NCI-H2107 (cell line): Measurements from ENCODE around the gene MYCN.
"Not testable (repeated sequence)": the region's sequence is repeated elsewhere in the genome, so short reads cannot be mapped to it uniquely, and the experiment has no call there.

Experiments
- DNase-seq: peaks from one replicate; lab custom pipeline; 2025; lab: John Stamatoyannopoulos, UW

The MYCN gene

GRCh38 chr2:15943378-15944280, 3.3 kb downstream of the MYCN start:
- no peak for DNase-seq

- no peak for DNase-seq
These were observed 4.1 kb downstream of the MYCN start for GRCh38 chr2:15944325-15945017.

GRCh38 chr2:15945909-15946705, 5.8 kb downstream of the MYCN start:
- DNase-seq: no peak

GRCh38 chr2:15946983-15947382, 6.6 kb downstream of the MYCN start:
- no peak for DNase-seq

- DNase-seq: no peak
These were observed 7.1 kb downstream of the MYCN start for GRCh38 chr2:15947431-15947830.

- no peak for DNase-seq
These were observed 8.3 kb downstream of the MYCN start for GRCh38 chr2:15948704-15948957.

GRCh38 chr2:15949126-15949525, 8.8 kb downstream of the MYCN start:
- no peak for DNase-seq

- no peak for DNase-seq
These were observed 9.2 kb downstream of the MYCN start for GRCh38 chr2:15949551-15949950.

GRCh38 chr2:15950088-15950952, 10.0 kb downstream of the MYCN start:
- no peak for DNase-seq

GRCh38 chr2:15951936-15952335, 11.6 kb downstream of the MYCN start:
- not testable (repeated sequence) for DNase-seq

- DNase-seq: no peak
These were observed 12.2 kb downstream of the MYCN start for GRCh38 chr2:15952451-15953146.

- DNase-seq: no peak
These were observed 12.8 kb downstream of the MYCN start for GRCh38 chr2:15953147-15953630.

GRCh38 chr2:15953891-15954680, 13.7 kb downstream of the MYCN start:
- no peak for DNase-seq

GRCh38 chr2:15954761-15955160, 14.4 kb downstream of the MYCN start:
- DNase-seq: no peak

GRCh38 chr2:15955232-15955988, 15.1 kb downstream of the MYCN start:
- DNase-seq: no peak

- no peak for DNase-seq
These were observed 15.9 kb downstream of the MYCN start for GRCh38 chr2:15956230-15956629.

- no peak for DNase-seq
These were observed 16.7 kb downstream of the MYCN start for GRCh38 chr2:15956751-15957736.
